Stimulated activated CD8-positive, alpha-beta memory T cell treated with anti-CD3 and anti-CD28 coated beads, Interleukin-12 subunit alpha, Interleukin-12 subunit beta, amount 100 ng/mL, for 1 hour (primary cell): ENCODE measurements around the gene ARHGEF17.

Source experiments
- DNase-seq: peaks from one replicate; pipeline ENCODE4 v3.0.0-alpha.2; 2020; ENCODE audit warnings: low read depth

The ARHGEF17 gene

DNA sequence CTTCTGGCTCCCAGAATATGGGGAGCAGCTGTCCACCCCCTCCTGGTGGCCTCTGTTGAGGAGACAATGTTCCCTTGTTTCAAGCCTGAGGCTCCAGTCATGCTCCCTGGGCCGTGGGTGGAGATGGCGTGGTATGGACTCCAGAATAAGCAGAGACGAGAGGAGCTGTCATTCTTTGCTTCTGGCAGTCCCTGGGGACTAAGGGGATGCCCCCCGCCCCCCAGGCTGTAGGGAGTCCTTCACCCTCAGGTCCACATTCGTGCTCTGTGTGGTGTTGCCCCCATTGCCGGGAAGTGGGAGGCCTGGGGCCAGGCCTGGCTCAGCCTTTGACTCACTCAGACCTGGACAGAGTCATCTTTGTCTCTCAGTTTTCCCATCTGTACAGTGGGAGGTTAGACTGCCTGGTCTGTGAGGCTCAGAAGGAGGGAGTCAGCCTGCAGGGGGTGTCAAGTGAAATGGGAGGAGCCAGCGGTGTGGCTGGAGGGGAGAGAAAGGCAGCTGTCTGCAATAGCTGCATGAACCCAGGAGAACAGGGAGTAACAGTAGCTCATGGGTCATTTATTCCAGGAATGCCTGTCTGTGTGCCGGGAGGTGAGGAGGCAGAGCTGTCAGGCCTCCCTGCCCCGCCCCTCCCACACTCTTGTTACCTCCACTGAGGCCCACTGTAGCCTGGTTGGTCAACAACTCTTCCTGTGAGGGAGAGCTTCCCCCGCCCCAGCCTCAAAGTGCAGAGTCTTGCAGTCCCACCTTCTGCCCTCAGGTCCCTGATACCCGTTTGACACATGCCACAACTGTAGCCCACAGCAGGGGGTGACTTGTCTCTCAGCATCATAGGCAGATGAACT, 6.3 kb downstream of the ARHGEF17 start:
- no peak for DNase-seq

DNA sequence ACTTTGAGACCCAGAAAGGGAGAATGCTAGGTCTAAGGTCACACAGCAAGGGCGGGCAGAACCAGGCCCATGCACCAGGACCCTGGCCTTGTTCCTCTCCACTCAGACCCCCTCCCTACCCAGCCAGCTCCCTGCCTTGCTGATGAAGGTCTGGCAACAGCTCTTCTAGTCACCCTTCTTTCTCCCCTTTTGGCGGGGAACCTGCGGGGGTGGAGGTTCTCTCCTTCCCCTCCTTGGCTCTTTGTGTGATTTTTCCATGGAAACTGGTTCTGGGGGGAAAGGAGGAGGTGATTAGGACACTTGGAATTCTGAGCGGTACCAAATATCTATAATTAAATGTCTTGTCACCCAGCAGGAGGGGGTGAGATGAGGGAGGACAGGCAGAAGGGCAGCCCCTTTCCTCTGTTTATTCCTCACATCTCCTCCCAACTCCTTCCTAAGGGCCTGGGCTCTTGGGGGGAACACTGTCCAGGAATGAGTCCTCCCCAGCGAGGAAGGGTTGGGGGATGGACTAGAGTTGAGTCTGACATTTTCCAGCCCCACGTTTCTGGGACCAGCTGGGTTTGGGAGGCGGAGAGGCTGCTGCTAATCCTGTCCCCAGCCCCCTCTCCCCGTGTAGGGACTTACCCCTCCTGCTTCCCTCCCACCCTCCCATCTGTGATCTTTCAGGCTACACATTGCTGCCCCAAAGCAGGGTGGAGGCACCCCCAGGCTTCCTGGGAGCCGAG, 7.4 kb downstream of the ARHGEF17 start:
- no peak for DNase-seq

DNA sequence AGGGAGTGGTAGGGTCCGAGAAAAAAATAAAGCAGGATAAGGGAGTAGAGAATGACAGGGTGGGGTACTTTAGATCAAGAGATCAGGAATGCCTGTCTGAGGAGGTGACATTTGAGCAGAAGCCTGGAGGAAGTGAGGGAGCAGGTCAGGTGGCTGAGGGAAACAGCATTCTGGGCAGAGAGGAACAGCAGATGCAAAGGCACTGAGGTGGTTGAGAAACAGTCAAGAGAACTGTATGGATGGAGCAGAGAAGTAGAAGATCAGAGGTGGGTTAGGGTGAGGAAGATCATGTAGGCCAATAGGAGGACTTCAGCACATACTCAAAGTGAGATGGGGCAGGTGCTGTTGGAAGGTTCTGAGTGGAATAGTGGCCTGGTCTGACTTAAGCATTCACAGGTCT, 8.3 kb downstream of the ARHGEF17 start:
- DNase-seq: no peak

DNA sequence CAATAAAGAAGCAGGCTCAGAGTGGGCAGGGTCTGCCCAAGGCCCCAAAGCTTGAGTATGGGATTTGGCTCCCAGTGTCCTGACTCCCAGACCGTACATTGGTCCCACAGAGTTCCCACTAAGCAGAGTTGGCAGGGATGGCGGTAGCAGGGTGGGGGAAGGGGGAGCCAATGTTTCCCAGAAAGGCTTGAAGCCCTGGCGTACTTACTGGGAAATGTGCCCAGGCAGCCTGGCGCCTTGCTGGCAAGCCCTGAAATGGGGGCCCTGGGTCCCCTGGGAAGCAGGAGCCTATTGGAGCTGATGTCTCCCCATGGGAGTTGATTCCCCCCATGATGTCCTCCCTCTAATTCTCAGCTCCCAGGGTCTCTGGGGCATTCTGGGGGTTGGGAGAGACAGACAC, 9.3 kb downstream of the ARHGEF17 start:
- DNase-seq: no peak

DNA sequence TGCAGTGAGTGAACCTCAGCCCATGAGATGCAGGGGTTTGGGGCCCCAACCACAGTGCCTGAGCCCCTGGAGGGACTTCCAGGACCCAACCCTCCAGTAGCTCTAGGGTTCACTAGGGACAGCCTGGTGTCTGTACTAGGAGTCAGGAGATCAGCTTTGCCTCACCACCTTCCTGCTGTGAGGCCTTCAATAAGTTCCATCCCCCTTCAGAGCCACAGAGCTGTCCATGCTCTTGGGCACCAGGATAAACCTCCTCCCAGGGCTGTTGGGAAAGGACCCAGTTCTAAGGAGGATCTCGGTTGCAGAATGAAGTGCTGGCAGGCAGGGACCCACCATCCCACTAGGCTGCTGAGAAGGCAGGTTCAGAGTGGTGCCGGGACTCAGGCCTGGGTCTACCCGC, 9.7 kb downstream of the ARHGEF17 start:
- no peak for DNase-seq

DNA sequence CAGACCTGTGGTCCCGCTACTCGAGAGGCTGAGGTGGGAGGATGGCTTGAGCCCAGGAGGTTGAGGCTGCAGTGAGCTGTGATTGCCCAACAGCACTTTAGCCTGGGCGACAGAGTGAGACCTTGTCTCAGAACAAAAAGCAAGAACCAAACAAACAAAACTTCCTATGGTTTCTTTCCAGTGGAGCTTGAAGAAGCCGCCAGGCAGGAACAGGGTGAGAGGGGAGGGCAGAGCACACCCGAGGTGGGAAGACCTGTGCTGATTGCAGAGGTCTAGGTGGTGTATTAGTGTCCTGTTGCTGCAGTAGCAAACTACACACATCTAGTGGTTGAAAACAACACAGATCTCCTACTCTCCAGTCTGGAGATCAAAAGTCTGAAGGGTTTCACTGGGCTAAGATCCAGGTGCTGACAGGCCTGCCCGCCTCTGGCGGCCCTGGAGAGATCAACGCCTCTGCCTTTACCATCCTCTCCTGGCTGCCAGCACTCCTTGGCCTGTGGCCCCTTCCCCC, 10.5 kb downstream of the ARHGEF17 start:
- DNase-seq: no peak

DNA sequence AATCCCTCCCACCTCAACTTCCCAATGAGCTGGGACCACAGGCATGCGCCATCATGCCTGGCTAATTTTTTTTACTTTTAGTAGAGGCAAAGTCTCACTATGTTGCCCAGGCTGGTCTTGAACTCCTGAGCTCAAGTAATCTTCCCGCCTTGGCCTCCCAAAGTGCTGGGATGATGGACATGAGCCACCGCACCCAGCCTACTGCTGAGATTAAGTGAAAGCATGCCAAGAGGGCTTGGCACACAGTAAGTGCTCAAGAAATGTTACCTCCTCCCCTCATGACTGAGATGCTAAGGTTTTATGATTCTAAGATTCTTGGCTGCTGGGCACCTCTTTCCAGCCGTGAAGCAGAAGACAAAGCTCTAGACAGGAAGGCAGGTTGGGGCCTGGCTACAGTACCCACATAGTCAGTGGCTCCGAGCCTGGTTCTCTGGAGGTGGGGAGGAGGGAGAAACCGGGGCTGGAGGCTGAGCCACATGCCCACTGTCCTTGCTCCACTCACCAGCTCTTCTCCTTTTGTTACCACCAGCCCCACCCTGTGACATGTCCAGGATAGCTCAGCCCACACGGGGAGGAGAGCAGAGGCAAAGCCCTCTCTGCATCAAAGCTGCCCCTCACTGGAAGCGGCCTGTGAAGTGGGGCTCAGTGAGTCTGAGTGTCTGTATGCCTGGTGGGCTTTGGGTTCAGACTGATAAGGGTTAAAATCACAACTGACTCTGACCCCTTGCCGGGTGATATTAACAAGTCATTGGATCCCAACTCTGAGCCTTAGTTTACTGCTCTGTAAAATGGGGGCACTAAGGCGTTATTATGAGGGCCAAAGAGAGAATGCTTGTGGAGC, 12.9 kb downstream of the ARHGEF17 start:
- no peak for DNase-seq

DNA sequence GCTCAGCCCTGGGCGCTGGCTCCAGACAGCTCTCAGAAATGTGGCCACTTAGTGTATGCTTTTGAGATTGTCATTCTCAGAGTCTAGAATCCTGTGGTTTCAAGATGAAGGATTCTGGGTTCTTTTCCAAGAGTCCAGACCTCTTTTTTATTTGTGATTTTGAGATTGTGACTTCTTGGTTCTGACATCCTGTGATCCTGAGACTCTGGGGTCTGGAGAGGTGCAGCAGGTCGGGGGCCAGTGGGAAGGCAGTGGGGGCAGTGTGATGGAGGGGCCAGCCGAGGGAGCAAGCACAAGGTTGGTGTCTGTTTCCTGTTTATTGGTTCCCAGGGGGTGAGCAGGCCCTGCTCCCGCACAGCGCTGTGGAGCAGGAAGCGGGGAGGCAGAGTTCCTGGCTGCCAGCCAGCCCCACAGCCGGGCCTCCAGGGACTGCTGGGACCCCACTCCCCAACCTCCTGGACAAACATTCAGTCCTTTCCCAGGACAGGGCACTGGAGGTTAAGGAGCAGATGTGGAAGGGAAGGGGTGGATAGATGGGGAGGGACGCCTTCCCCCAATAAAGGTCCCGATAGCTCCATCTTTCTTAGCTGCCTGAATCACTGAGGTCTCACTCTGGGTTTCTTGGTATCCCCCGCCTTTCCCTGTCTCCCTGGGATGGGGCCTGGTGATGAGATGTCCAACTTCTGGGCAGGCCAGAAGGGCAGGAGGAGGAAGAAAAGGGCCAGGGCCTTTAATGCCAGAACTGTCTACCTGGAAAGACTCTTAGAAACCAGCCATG, 13.7 kb downstream of the ARHGEF17 start:
- DNase-seq: no peak

DNA sequence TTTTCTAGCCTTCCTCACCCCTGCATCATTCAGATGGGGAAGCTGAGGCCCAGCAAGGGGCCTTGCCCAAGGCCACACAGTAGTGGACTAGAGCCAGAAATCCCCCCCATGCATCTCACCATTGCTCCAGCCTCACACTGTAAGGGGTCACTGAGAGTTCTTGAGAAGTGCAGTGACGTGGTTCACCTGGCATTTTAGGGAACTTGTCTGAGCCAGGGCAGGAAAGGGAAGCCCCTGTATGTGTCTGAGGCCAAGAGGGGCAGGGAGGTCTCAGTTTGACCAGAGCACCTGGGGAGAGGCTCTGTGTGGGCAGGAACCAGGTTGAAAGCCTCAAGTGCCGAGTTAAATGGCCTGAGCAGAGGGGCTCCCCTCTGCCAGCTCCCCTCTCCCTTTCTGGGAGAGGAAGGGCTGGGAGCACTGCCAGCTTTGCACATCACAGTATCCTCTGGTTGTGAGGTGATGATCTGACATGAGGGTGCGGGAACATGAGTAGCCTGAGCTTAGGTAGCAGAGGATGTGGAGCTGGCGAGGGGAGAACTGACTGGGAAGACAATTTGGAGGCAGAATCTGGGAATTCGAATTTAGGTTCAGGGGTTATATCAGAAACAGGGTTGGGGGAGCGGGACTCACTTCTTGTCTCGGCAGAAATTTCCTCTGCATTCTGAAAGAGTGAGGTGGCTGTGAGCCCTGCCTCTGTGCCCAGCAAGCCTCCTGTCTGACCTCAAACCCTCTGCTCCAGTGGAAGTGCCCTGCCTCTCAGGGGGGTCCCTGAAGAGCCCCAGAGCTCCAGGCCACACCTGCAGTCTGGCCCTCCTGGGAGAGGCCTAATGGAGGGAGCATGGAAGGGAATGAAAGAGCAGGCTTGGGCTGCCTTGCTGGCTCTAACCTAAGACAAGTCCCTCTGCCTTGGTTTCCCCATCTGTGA, 14.6 kb downstream of the ARHGEF17 start:
- DNase-seq: no peak

DNA sequence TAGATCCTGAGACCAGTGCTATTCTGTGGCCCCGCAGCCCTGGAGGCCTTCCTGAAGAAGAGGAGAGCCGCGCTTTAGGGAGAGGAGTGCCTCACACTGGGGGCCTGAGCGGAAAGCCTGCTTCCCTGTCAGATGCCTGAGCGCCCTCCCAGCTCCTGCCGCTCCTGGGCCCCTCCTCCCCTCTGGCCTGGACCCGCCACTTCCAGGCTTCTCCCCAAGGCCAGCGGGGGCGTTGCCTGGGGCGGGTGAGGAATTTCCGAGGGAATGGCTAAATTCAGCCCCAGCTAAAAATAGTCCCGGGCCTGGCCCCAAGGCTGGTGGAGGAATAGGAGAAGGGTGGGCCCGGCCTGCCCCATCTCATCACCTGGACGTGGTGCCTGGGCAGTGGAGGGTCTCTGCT, 15.4 kb downstream of the ARHGEF17 start:
- DNase-seq: no peak

DNA sequence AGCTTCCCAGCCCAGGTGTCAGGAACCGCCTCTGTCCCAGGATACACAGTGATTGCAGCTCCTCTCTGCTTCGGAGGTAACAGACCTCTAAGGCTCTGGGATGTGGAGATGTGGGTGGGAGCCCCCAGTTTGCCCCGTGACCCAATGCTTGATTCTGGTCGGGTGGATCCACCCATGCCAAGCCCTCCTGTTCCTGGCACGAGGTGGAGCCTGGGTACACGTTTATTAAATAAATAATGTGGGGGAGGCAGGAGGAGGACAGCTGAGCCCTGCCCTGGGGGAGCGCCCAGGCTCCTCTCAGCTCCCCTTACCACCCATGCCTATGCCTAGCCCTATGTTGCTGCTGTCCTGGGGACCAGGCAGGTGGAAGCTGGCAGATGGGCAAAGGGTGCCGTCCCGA, 16.0 kb downstream of the ARHGEF17 start:
- no peak for DNase-seq

DNA sequence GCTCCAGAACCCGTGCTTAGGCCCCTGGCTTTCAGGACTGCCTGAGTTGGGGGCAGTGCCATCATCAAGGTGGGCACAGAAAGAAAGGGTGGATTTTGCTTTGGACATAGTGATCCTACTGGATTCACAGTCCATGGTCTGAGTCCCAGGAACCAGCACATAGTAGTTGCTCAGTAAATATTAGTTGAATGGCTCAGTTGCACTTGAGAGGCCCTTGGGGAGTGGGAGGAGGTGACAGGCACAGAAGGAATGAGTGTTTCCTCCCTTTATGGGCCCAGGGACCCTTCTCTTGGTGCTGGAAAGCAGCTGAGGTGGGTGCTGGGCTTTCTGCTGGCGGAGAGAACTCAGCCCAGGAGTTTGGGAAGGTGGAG, 16.6 kb downstream of the ARHGEF17 start:
- DNase-seq: no peak

DNA sequence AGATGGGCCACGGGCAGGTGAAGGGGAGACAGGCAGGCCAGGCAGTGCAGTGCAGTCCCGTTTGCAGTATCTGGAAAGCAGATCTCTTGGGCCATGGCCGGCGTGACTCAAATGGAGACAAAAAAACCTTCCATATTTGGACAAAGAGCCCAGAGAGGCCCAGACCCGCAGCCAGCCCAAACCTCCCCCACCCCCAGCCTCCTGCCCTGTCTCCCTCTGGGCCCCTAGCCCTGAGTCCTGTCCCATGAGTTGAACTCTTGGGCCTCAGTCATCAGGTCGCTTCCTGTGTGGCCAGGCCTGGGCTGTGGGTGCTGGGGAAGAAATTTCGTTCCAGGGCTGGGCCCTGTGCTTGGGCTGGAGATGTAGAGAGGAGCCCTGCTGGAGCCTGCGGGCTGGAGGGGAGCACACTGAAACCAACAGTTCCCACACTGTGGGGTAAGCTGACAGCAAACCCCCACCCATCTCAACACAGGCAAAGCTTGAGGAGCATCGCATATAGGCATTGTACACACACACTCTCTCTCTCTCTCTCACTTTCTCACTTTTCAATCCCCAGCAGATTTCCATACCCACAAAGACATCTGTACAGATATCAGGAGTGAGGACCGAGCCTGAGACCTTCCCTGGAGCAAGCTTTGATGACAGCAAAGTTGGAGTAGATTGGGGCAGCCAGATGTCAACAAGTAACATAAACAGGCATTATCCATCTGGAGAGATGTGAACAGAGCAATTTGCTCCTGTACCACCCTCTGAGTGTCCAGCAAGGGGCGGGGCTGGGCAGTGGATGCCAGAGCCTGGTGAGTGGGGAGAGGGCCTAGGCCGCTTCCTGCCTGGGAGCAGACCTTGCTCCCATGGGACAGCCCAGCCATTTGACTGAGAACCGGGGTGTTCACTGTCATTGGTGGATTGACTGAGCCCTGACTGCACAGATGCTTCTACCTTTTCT, 17.2 kb downstream of the ARHGEF17 start:
- no peak for DNase-seq

DNA sequence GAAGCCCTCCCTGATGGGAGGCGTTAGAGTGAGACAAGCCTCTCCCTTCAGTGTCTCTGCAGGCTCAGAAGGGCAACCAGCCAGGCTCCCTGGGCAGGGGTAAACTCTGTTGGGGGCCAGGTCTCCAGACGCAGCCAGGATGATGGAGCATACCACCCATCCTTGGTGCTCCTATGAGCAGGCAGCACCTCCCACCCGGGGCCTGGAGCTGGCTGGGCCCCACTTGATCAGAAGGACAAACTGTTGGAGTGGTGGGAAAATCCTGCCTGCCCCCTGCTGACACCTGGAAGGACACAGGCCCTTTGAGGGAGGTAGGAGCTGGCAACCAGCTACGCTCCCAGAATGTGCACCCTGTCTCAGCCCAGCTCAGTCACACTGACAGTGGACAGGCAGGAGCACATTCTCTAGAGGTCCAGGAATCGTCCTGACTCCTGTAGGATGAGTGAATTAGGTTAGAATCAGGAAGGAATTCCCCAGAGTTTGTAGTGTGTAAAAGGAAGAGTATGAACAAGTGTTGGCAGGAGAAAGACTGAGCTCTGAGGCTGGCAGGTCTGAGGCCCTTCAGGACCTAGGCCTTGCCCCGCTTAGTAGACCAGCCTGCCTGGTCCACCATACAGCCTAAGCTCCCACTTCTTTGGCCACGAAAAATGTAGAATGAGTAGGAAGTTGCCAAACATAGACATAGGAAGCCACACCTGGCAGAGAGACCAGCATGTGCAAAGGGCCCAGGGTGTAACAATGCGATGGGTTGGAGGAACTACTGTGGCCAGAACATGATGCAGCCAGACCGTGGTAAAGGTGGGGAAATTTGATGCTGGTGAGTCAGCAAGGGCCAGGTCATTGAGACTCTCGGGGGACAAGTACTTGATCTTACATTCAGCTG, 19.1 kb downstream of the ARHGEF17 start:
- no peak for DNase-seq

DNA sequence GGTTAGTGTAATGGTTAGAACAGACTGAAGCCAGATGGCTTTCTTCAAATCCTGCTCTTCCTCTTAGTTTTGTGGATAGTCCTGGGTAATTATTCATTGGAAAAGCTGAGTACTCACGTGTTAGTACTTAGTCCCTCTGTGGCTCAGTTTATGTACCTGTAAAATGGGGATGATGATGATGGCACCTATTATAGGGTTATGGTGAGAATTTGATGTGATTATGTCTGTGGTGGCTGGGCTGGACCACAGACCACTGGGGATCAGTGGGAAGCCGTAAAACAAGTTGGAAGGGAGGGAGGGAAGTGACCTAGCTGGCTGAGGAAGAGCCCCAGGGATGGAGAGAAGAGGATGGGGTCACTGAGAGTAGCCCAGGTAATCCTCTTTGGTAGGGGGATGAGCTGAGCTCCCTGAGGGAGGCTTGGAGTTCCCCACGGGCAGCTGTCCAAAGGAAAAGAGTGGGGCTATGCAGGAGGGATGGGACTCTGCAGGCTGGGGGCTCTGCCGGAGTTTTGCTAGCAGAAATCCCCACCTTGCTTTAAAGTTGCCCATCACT, 19.8 kb downstream of the ARHGEF17 start:
- no peak for DNase-seq

DNA sequence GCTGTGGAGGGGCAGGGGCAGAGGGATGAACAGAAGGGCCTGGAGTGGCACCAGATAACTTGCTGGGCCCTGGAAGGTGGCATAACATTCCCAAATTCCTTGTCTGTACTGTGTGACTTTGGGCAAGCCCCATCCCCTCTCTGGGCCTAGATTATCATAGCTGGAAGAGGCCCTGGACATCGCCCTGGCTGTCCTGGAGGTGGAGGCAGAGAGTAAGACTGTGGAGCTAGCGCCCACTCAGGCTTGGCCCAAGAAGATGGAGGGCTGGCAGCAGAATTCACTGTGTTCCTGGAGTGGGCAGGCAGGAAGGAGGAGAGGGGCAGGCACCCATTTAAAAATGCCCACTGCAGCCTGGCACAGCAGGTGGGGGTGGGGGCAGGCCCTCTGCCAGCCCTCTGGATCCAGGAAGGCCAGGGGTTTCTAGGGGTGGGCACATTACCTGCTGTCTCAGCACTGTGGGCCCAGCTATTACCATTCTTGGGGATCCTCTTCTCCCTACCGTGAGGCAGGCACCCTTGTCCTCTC, 22.6 kb downstream of the ARHGEF17 start:
- no peak for DNase-seq

DNA sequence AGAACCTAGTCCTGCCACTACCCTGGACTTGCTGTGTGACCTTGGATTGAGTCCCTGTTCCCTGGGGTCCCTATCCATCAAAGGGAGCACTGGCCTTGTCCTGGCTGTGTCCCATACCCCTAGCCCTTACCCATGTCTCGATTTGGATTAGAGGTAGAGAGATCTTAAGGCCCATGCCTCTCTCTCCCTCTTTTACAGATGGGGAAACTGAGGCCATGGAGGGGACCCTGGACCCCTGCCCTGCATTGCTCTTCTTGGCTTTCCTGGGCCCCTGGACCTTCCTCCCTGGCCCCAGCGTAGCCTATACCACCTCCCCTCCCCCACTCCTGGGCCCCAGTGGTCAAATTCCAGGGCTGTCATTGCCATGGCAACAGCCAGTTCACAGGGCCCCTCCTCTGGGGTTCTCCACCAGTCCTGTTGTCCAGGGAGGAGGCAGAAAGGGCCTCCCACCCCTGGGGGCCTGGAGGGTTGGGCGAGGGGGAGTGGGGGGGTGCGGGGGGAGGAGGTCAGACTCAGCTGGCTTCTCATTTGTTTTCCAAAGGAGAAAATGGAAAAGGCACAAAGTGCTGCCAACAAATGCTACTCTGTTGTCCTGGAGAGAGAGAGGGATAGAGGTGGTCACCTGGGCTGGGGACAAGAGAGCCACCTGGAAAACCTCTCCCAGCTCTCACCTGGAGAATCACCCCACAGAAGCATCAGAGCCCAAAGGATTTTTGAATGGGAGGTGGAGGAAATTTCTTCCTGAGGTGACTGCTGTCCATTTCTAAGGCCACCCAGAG, 23.3 kb downstream of the ARHGEF17 start:
- no peak for DNase-seq
